Suprapubic skin (tissue), 4 donors: ENCODE measurements around the gene ABCA13. TPM values are rescaled to one million over a fixed set of nuclear protein-coding genes. Genes with fewer than 3 reads are reported as not detected.

Experiments
- DNase-seq, 2 donors: peaks; one replicate each; pipeline ENCODE4 v3.0.0-alpha.2; 2019; ENCODE audit warnings: low spot score in 2 of 2
- H3K27ac ChIP-seq: fragments of 200-600 bp; sonication (generic); one replicate; pipeline ENCODE4 v1.5.1; 2019
- H3K27me3 ChIP-seq: fragments of 200-600 bp; sonication (generic); one replicate; pipeline ENCODE4 v1.5.1; 2019
- H3K36me3 ChIP-seq: fragments of 200-600 bp; sonication (generic); one replicate; pipeline ENCODE4 v1.5.1; 2019
- H3K4me1 ChIP-seq: fragments of 200-600 bp; sonication (generic); one replicate; pipeline ENCODE4 v1.5.1; 2019
- H3K4me3 ChIP-seq: fragments of 200-600 bp; sonication (generic); one replicate; pipeline ENCODE4 v1.5.1; 2019; ENCODE audit warnings: mild to moderate bottlenecking
- H3K9me3 ChIP-seq: fragments of 200-600 bp; sonication (generic); one replicate; pipeline ENCODE4 v1.5.1; 2019
- EP300 ChIP-seq: sonication (generic); formaldehyde crosslinking; IDR thresholded peaks from one replicate; pipeline ENCODE4 v1.6.1; 2017; ENCODE audit warnings: antibody characterized with exemption
- POLR2A ChIP-seq, 2 donors: fragments of 450-650 bp; IDR thresholded peaks; one replicate each; pipeline ENCODE4 v1.6.1; 2017; ENCODE audit warnings: antibody characterized with exemption in 2 of 2, mild to moderate bottlenecking in 2 of 2, moderate library complexity in 2 of 2
- POLR2AphosphoS5 ChIP-seq, 3 donors: sonication (generic); formaldehyde crosslinking; IDR thresholded peaks; one replicate each; pipeline ENCODE4 v1.6.1; 2017; ENCODE audit warnings: antibody characterized with exemption in 3 of 3
- WGBS: methylation state at CpG from one replicate; pipeline ENCODE4 v1.1.5; 2018; 5-methylcytosine and 5-hydroxymethylcytosine counted together
- total RNA-seq, 4 donors: library from RNA; depleted of rRNA; stranded (reverse); fragments of >200 nt; gene quantifications; one replicate each; pipeline ENCODE4 v1.1.0, GENCODE V29; 2016
- TF ChIP-seq, protein P1 (sequence below), 2 donors: fragments of 200-600 bp in 1 of 2; fragments of 450-650 bp in 1 of 2; sonication (generic) in 1 of 2; IDR thresholded peaks; one replicate each; pipeline ENCODE4 v1.5.1; 2016 to 2019; ENCODE audit warnings: antibody characterized with exemption in 2 of 2, mild to moderate bottlenecking in 1 of 2, moderate library complexity in 1 of 2

The ABCA13 gene
- total RNA-seq, 4 donors from 2014 or later = 0.64 to 4.7 (median 2.6) TPM

DNA sequence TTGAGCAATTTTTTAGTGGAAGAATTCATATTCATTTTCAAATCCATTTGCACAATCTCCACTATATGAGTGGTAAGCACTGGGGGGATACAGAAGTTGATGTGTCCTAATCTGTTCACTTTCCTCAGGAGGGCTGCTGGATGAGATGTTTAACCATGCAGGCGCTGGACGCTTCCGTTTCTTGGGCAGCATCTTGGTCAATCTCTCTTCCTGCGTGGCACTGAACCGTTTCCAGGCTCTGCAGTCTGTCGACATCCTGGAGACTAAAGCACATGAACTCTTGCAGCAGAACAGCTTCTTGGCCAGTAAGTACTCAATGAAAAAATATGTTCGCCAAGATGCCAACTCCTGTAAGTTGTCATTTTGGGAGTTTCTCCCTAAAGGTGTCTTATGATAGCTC, 179.3 kb downstream of the ABCA13 start:
- WGBS = 79% methylated on average over 7 of the region's 7 CpGs

DNA sequence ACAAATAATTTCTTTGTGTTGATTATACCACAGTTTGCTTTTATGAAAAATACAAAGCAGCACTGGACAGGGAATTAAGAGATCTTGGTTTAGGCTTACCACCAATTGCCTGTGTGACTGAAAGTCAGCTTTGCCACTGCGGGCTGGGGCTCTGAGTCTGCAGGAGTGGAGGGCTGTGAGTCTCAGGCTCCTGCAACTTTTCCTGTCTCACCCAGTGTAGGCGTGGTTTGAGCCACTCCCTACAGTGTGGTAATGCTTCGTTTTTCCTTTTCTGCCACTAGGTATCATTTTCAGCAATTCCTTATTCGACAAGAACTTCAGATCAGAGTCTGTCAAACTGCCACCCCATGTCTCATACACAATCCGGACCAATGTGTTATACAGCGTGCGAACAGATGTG, 180.6 kb downstream of the ABCA13 start:
- 71% methylated on average over 7 of the region's 7 CpGs for WGBS
- Histone ChIP-seq H3K4me3 (no peak overlapping the region), H3K36me3 (no peaks in the 10 kb centered on the region), H3K9me3 (no peaks in the 10 kb centered on the region), H3K27me3 (no peaks in the 10 kb centered on the region), H3K27ac (no peak overlapping the region), H3K4me1 (no peaks in the 10 kb centered on the region)
- TF ChIP-seq POLR2A (IDR thresholded peaks at IDR 0.05) (no peak), EP300 (no peak), POLR2AphosphoS5 (IDR thresholded peaks at IDR 0.05) (no peak)
- TF ChIP-seq, protein P1, sequence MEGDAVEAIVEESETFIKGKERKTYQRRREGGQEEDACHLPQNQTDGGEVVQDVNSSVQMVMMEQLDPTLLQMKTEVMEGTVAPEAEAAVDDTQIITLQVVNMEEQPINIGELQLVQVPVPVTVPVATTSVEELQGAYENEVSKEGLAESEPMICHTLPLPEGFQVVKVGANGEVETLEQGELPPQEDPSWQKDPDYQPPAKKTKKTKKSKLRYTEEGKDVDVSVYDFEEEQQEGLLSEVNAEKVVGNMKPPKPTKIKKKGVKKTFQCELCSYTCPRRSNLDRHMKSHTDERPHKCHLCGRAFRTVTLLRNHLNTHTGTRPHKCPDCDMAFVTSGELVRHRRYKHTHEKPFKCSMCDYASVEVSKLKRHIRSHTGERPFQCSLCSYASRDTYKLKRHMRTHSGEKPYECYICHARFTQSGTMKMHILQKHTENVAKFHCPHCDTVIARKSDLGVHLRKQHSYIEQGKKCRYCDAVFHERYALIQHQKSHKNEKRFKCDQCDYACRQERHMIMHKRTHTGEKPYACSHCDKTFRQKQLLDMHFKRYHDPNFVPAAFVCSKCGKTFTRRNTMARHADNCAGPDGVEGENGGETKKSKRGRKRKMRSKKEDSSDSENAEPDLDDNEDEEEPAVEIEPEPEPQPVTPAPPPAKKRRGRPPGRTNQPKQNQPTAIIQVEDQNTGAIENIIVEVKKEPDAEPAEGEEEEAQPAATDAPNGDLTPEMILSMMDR (IDR thresholded peaks at IDR 0.05) = no peak
- no peak for DNase-seq

More for the DNA sequence above, 179.3 kb downstream of the ABCA13 start:
- TF ChIP-seq EP300 = no peak
- TF ChIP-seq POLR2A (IDR thresholded peaks at IDR 0.05) = no peak
- TF ChIP-seq, protein P1 (IDR thresholded peaks at IDR 0.05) = no peak
- no peak for TF ChIP-seq POLR2AphosphoS5 (IDR thresholded peaks at IDR 0.05)
- Histone ChIP-seq H3K27me3 (no peaks in the 10 kb centered on the region), H3K27ac (no peak overlapping the region), H3K4me1 (no peaks in the 10 kb centered on the region), H3K9me3 (no peaks in the 10 kb centered on the region), H3K4me3 (no peak overlapping the region), H3K36me3 (no peaks in the 10 kb centered on the region)
- no peak for DNase-seq

DNA sequence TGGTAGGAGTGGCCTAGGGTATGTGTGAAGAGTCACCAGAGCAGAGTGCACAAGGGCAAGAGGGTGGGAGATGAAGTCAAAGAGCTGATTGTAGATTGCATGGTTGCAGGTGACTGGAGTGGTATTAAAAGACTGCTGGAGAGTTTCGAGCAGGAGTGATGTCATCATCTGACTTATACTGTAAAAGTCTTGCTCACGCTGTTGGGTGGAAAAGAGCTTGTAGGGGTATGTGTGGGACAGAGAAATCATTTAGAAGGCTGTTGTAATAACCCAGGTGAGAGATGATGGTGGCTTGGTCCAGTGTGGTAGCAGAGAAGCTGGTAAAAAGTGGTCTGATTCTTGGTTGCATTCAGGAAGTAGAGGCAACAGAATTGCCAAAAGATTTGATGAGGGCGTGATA, 184.1 kb downstream of the ABCA13 start:
- no peak for DNase-seq
- no peak overlapping the region for H3K27ac ChIP-seq
- TF ChIP-seq, protein P1 (IDR thresholded peaks at IDR 0.05) = no peak
- TF ChIP-seq POLR2AphosphoS5 (IDR thresholded peaks at IDR 0.05) = no peak
- no peak for TF ChIP-seq POLR2A (IDR thresholded peaks at IDR 0.05)
- TF ChIP-seq EP300 = no peak
- H3K36me3 ChIP-seq = no peaks in the 10 kb centered on the region
- no peaks in the 10 kb centered on the region for H3K27me3 ChIP-seq
- no peak overlapping the region for H3K4me3 ChIP-seq
- H3K4me1 ChIP-seq = no peaks in the 10 kb centered on the region
- no peaks in the 10 kb centered on the region for H3K9me3 ChIP-seq
- WGBS = 90% methylated on average over 3 of the region's 3 CpGs

DNA sequence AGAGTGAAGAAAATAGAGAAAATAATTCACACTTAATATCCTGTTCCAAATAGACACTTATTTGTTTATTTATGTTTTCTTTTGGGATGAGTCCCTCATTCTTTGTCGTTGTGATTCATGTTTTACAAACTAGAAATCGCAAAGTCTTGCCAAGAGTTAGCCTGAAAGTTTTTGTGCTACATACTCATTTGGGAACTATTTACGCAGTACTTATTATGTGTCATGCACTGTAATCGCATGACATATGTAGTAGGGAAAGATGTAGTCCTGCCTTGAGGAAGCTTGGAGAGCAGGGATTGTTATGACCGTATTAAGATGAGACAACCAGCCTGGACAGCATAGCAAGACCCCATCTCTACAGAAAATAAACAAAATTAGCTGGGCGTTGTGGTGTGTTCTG, 189.3 kb downstream of the ABCA13 start:
- 69% methylated on average over 6 of the region's 6 CpGs for WGBS
- H3K4me1 ChIP-seq = no peaks in the 10 kb centered on the region
- H3K27ac ChIP-seq = no peak overlapping the region
- TF ChIP-seq EP300 = no peak
- TF ChIP-seq, protein P1 (IDR thresholded peaks at IDR 0.05) = no peak
- no peak for TF ChIP-seq POLR2AphosphoS5 (IDR thresholded peaks at IDR 0.05)
- no peak for TF ChIP-seq POLR2A (IDR thresholded peaks at IDR 0.05)
- no peaks in the 10 kb centered on the region for H3K9me3 ChIP-seq
- H3K4me3 ChIP-seq = no peak overlapping the region
- H3K36me3 ChIP-seq = no peaks in the 10 kb centered on the region
- no peaks in the 10 kb centered on the region for H3K27me3 ChIP-seq
- DNase-seq = no peak

DNA sequence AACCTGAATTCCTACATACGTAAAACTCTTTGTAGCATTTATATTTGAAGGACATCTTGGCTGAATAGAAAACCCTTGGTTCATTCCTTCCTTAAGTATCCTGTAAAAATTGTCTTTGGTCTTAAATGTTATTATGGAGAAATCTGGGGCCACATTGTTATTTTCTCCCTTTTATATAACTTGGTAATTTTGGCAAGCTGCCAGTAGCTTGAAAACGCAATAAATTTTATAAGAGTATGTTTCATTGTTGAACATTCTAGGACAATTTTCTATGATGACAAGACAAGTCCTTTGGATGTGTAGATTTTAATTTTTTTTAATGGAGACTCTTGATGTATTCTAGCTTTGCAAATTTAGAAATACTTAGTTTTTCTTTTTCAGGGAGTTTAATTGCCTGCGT, 191.9 kb downstream of the ABCA13 start:
- TF ChIP-seq POLR2AphosphoS5 (IDR thresholded peaks at IDR 0.05) = no peak
- TF ChIP-seq, protein P1 (IDR thresholded peaks at IDR 0.05) = no peak
- no peak for DNase-seq
- no peaks in the 10 kb centered on the region for H3K27me3 ChIP-seq

More for the DNA sequence above, 191.9 kb downstream of the ABCA13 start:
- Histone ChIP-seq H3K36me3 (no peaks in the 10 kb centered on the region), H3K4me1 (no peaks in the 10 kb centered on the region), H3K9me3 (no peaks in the 10 kb centered on the region), H3K27ac (no peak overlapping the region), H3K4me3 (no peak overlapping the region)
- WGBS = 34% methylated on average over 3 of the region's 3 CpGs
